Gastrocnemius medialis (tissue), 4 donors: ENCODE data around the gene SERAC1.

ENCODE experiments used
- CTCF ChIP-seq, 5 experiments: fragments of 450-650 bp in 3 of 5; fragments of 200-600 bp in 2 of 5; sonication (generic) in 2 of 5; IDR thresholded peaks in 4 of 5; conservative IDR thresholded peaks in 1 of 5; 1 replicate in 4 of 5; 2 replicates in 1 of 5; pipeline ENCODE4 v1.5.1; 2016 to 2019; ENCODE audit warnings: antibody characterized with exemption in 5 of 5, mild to moderate bottlenecking in 3 of 5, moderate library complexity in 3 of 5
- POLR2A ChIP-seq, 2 donors: fragments of 450-650 bp; IDR thresholded peaks; one replicate each; pipeline ENCODE4 v1.6.1; 2017; ENCODE audit warnings: antibody characterized with exemption in 2 of 2, mild to moderate bottlenecking in 2 of 2, moderate library complexity in 2 of 2

GRCh38 chr6:158153576-158153975 lies 14.5 kb downstream of the SERAC1 start:
- TF ChIP-seq CTCF (IDR thresholded peaks at IDR 0.05 in 4 of 5, conservative IDR thresholded peaks at IDR 0.05 in 1 of 5), result no peak
- no peak for TF ChIP-seq POLR2A (IDR thresholded peaks at IDR 0.05)
